Osteoblast (primary cell): ENCODE results near the gene ZC3H13. TPM values are rescaled to one million over a fixed set of nuclear protein-coding genes. Genes with fewer than 3 reads are reported as not detected.

Experiments used
- DNase-seq: peaks from one replicate; pipeline ENCODE4 v3.0.0; 2011; ENCODE audit warnings: low spot score, mixed read lengths; ENCODE audit not compliant: insufficient read length; ENCODE audit errors: missing footprints
- H2AFZ ChIP-seq: 2 replicates; pipeline ENCODE4 v1.6.0; 2011; ENCODE audit warnings: mild to moderate bottlenecking, low read length
- H3K27ac ChIP-seq: 2 replicates; pipeline ENCODE4 v1.5.1; 2011; ENCODE audit warnings: mild to moderate bottlenecking, low read depth, low read length, moderate library complexity
- H3K27me3 ChIP-seq: 2 replicates; pipeline ENCODE4 v1.6.0; 2012; ENCODE audit warnings: mild to moderate bottlenecking, control low read depth, inconsistent platforms, low read length, moderate library complexity; ENCODE audit not compliant: insufficient read depth
- H3K36me3 ChIP-seq: 2 replicates; pipeline ENCODE4 v1.5.1; 2011; ENCODE audit warnings: mild to moderate bottlenecking, low read length, control low read depth, moderate library complexity; ENCODE audit not compliant: insufficient read depth
- H3K4me1 ChIP-seq: 2 replicates; pipeline ENCODE4 v1.5.1; 2011; ENCODE audit warnings: mild to moderate bottlenecking, low read length, control low read depth, moderate library complexity; ENCODE audit not compliant: insufficient read depth
- H3K4me2 ChIP-seq: 2 replicates; pipeline ENCODE4 v1.6.0; 2011; ENCODE audit warnings: mild to moderate bottlenecking, low read length; ENCODE audit not compliant: insufficient read depth
- H3K4me3 ChIP-seq: fragments of 200-600 bp; sonication (generic); 3 replicates; pipeline ENCODE4 v1.5.1; 2012; ENCODE audit warnings: mild to moderate bottlenecking, low read length, inconsistent platforms; ENCODE audit not compliant: insufficient read depth
- H3K79me2 ChIP-seq: 2 replicates; pipeline ENCODE4 v1.6.0; 2012; ENCODE audit warnings: mild to moderate bottlenecking, low read length, control low read depth, inconsistent platforms; ENCODE audit not compliant: insufficient read depth
- H3K9me3 ChIP-seq: 2 replicates; pipeline ENCODE4 v1.5.1; 2011; ENCODE audit warnings: low read depth, low read length, control low read depth
- H4K20me1 ChIP-seq: 2 replicates; pipeline ENCODE4 v1.6.0; 2012; ENCODE audit warnings: mild to moderate bottlenecking, low read length, control low read depth; ENCODE audit not compliant: insufficient read depth
- CTCF ChIP-seq: IDR thresholded peaks from 2 replicates; pipeline ENCODE4 v1.5.1; 2011; ENCODE audit warnings: mild to moderate bottlenecking, low read depth, low read length, moderate library complexity; ENCODE audit errors: extremely low read depth
- total RNA-seq: library from RNA; depleted of rRNA; stranded (reverse); fragments of >200 nt; gene quantifications from 2 replicates; pipeline ENCODE4 v1.2.3, GENCODE V29; 2012

ZC3H13 gene
- total RNA-seq, 1 donor: 19.5 TPM

GRCh38 chr13:45953082-45953481 is 99.5 kb downstream of the ZC3H13 start:
- Histone ChIP-seq H3K4me3 (no peak overlapping the region), H3K27me3 (no peaks in the 10 kb centered on the region), H3K79me2 (no peaks in the 10 kb centered on the region), H2AFZ (no peak overlapping the region), H3K9me3 (no peaks in the 10 kb centered on the region), H3K4me2 (no peak overlapping the region), H3K4me1 (peaks cover 5% of the 10 kb centered on the region), H4K20me1 (no peaks in the 10 kb centered on the region), H3K36me3 (peaks cover 17% of the 10 kb centered on the region), H3K27ac (no peak overlapping the region)
- TF ChIP-seq CTCF: no peak
- no peak for DNase-seq

DNA sequence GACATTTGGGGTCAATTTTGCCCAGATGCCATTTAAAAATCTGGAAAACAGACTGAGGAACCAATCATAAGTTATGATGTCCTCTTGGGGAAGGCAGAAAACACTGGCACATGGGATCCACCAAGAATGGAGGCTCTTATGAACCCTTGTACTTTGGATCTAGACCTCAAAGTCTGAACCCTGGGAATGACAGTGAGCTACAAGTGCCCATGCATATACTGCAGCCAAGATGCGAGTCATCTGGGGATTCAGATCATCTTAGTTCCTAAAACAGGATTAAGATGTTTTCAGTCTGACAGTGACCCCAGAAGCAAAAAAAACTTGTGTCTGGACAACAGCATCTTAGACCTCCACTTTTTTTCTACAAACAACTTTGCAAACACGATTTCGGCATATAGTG is 100.8 kb downstream of the ZC3H13 start:
- Histone ChIP-seq H3K4me1 (peaks cover 5% of the 10 kb centered on the region), H3K4me2 (no peak overlapping the region), H3K79me2 (no peaks in the 10 kb centered on the region), H4K20me1 (no peaks in the 10 kb centered on the region), H3K4me3 (no peak overlapping the region), H3K36me3 (peaks cover 3% of the 10 kb centered on the region), H2AFZ (no peak overlapping the region), H3K9me3 (no peaks in the 10 kb centered on the region), H3K27ac (no peak overlapping the region), H3K27me3 (no peaks in the 10 kb centered on the region)
- TF ChIP-seq CTCF: no peak
- no peak for DNase-seq

GRCh38 chr13:45951166-45951565 is 101.4 kb downstream of the ZC3H13 start:
- no peak for DNase-seq
- no peaks in the 10 kb centered on the region for H3K79me2 ChIP-seq
- H4K20me1 ChIP-seq: no peaks in the 10 kb centered on the region
- TF ChIP-seq CTCF: no peak
- no peaks in the 10 kb centered on the region for H3K36me3 ChIP-seq
- no peak overlapping the region for H2AFZ ChIP-seq
- H3K27me3 ChIP-seq: no peaks in the 10 kb centered on the region
- no peak overlapping the region for H3K4me3 ChIP-seq
- no peaks in the 10 kb centered on the region for H3K9me3 ChIP-seq
- H3K4me2 ChIP-seq: no peak overlapping the region
- H3K27ac ChIP-seq: no peak overlapping the region
- peaks cover 5% of the 10 kb centered on the region for H3K4me1 ChIP-seq

DNA sequence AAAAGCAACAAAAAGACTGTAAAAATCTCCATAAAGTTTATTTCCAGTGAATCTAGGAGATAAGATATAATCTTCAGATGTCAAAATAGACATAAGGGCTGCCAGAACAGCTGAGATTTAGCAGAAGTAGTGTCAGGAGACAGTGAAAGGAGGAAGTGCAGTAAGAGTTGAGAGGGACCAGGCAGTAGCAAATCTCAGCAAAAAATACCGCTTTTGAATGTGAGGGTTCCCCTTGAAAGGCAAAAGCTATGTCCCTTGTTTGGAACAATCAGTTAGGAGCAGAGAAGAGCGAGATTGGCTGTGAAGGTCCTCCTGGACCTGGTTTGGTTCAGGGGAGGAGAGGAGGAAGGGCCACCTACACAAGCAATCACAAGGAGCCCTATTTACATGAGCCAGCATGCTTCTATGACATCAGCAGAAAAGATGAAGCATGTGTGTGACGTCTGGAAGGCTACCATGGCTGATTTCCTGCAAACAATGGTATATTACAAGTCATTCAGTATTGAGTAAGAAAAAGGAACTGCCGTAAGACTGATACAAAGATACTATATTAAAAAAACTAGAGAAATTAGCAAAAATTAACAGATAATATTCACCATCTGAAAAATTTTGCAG is 102.1 kb downstream of the ZC3H13 start:
- H3K4me1 ChIP-seq: peaks cover 5% of the 10 kb centered on the region
- no peak for DNase-seq
- TF ChIP-seq CTCF: no peak

More for the DNA sequence above, 102.1 kb downstream of the ZC3H13 start:
- Histone ChIP-seq H3K27me3 (no peaks in the 10 kb centered on the region), H3K4me3 (no peak overlapping the region), H3K4me2 (no peak overlapping the region), H3K36me3 (no peaks in the 10 kb centered on the region), H3K27ac (no peak overlapping the region), H4K20me1 (no peaks in the 10 kb centered on the region), H3K9me3 (no peaks in the 10 kb centered on the region), H3K79me2 (no peaks in the 10 kb centered on the region), H2AFZ (no peak overlapping the region)
